HG03558 (cell line): Measurements from ENCODE around the gene CDC25B.

Experiments used
- ATAC-seq: cut with Tn5 transposase; IDR thresholded peaks from one replicate; pipeline ENCODE4 v1.9.1; 2021; ENCODE audit warnings: moderate number of reproducible peaks; ENCODE audit not compliant: unreplicated experiment; ENCODE audit errors: extremely low read depth

Gene CDC25B

DNA sequence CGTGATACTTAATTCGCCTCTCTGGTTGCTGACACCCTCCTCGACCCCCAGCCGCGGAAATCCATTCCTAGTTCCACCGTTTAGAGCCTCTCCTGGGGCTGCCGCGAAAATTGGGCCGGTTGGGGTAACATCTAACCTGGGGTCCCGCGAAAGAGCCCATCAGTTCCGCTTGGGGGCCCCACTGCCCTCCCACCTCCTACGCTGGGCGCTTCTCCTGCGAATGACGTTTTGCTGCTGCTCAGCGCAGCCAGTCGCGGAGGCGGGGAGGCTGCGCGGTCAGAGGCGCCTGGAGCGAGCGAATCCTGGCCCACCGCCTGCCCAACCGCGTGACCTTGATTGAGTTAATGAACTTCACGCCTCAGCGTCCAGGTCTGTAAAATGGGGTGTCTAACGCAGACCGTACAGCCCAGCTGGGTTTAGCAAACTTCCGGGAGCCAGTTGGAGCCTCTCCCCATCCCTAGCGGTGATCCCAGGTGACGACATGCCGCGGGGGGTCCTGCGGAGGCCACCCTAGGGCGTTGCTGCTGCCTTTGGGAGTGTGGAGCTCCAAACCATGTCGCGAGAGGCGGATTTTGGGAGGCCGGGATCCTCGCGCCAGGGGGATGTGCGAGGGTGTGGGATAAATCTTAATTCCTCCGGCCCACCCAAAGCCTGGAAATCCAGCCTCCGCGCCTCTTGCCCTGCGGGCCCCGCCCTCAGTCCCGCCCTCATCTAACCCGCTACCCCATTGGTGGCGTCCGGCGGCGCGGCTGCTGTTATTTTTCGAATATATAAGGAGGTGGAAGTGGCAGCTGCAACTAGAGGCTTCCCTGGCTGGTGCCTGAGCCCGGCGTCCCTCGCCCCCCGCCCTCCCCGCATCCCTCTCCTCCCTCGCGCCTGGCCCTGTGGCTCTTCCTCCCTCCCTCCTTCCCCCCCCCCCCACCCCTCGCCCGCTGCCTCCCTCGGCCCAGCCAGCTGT is at the start of gene CDC25B:
CDC25B (plus strand) TSS at position 800 of the 958 bp plus-strand sequence. CDS start 222 bp downstream, outside the sequence.
- ATAC-seq, result peak; percentile 37

DNA sequence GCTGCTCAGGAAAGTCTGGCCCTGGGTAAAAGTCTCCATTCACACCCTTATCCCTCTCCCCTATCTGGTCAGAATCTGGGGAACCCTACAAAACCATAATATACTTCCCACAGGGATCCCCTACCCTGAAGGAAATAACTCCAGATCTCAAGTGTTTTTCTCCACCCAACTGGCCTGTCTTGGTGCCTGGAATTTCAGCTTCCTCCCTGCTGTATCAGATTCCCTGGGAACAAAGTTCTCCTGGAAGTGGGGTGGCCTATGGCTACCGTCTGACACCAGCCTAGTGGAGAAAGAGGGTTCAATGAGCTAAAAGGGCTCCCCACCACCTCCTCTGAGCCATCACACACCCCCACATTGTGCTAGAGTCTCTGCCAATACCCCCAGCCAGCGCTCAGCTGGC is 48.6 kb upstream of the CDC25B start:
- ATAC-seq, result no peak

DNA sequence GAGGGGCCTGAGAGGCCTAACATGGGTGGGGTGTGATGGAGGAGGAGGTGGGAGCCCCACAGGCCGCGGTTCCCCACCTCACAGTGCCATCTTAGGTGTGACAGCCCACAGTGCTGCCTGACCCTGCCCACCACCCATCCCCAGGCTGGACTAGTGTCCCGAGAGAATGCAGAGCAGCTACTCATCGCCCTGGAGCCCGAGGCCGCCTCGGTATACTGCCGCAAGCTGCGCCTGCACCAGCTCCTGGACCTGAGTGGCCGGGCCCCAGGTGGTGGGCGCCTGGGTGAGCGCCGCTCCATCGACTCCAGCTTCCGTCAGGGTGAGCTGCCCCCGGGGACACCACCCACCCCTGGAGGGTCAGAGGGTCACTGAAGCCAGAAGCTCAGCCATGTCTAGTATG is 48.0 kb upstream of the CDC25B start:
- ATAC-seq, result no peak

DNA sequence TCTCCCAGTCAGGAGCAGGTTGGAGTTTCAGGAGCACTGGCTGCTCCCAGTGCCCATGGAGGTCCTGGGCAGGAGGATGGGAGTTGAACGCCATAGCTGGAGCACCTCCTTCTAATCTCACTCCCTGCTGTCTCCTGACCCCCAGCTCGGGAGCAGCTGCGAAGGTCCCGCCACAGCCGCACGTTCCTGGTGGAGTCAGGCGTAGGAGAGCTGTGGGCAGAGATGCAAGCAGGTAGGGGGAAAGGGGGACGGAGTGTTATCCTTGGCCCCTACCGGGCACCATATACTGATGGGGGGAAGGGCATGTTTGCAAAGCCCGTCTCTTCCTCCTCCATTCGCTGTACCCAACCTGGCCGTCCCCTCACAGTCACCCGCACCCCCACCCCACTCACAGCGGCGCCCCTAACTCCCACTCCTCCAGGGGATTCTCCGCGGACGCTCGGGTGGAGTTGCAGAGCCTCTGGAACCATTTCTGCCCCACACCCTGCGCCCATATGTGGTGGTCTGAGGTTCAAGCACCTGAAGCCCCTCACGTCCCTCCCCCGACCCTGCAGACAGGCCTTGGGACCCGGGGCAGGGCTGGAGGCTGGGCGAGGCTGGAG is 46.9 kb upstream of the CDC25B start:
- ATAC-seq, result no peak

DNA sequence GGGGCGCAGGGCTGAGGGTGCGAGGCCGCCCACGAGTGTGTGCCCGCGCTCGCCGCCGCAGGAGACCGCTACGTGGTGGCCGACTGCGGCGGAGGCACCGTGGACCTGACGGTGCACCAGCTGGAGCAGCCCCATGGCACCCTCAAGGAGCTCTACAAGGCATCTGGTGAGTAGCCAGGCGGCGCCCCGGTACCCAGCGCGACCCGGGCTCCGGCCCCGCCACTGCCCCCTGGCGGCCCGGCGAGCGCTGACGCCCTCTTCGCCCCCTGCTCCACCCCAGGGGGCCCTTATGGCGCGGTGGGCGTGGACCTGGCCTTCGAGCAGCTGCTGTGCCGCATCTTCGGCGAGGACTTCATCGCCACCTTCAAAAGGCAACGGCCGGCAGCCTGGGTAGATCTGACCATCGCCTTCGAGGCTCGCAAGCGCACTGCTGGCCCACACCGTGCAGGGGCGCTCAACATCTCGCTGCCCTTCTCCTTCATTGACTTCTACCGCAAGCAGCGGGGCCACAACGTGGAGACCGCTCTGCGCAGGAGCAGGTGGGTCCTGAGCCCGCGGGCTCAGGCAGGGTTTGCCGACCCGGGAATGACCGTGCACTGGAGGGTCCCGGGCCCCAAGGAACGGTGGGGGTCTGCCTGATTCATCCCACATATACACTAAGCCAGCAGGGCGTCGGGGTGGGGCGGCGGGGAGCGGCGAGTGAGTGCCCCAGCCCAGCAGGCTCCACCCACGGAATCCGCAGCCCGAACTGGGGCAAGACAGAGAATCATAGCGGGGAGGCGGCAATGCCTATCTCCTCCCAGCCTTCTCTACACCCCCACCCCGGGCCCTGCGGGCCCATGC is 46.2 kb upstream of the CDC25B start:
- no peak for ATAC-seq

DNA sequence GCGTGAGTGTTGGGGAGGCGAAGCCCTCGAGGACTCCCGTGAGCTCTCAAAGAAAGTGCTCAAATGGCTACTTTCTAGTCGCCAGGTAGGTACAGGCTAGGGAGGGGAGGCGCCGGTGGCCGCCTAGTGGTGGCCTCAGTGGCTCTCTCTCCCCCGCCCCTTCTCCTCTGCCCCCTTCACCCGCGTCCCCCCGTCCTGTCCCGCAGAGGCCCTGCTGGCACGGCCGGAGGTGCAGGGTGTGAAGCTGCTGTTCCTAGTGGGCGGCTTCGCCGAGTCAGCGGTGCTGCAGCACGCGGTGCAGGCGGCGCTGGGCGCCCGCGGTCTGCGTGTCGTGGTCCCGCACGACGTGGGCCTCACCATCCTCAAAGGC is 44.8 kb upstream of the CDC25B start:
- ATAC-seq, result no peak

DNA sequence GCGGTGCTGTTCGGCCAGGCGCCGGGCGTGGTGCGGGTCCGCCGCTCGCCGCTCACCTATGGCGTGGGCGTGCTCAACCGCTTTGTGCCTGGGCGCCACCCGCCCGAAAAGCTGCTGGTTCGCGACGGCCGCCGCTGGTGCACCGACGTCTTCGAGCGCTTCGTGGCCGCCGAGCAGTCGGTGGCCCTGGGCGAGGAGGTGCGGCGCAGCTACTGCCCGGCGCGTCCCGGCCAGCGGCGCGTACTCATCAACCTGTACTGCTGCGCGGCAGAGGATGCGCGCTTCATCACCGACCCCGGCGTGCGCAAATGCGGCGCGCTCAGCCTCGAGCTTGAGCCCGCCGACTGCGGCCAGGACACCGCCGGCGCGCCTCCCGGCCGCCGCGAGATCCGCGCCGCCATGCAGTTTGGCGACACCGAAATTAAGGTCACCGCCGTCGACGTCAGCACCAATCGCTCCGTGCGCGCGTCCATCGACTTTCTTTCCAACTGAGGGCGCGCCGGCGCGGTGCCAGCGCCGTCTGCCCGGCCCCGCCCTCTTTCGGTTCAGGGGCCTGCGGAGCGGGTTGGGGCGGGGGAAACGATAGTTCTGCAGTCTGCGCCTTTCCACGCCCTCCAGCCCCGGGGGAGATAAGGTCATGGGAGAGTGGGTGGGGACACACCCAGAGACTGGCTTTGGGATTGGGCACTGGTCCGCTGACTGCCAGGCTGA is 44.3 kb upstream of the CDC25B start:
- ATAC-seq, result no peak

DNA sequence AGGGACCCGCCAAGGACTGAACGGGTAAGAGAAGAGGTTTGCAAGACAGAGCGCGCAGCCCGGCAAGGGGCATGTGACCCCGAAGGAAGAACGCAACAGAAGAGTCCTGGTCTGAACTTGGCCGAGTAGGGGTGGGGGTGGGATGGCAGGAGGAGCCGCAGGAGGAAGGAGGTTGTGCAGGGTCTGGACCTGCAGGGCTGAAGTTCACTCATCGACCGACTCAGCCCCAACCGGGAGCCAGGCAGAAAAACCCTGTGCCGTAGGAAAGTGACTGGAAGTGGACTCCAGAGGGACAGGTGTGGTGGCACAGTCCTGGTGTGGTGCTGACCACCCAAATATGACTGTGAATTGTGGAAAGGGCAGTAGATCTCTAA is 43.7 kb upstream of the CDC25B start:
- no peak for ATAC-seq

DNA sequence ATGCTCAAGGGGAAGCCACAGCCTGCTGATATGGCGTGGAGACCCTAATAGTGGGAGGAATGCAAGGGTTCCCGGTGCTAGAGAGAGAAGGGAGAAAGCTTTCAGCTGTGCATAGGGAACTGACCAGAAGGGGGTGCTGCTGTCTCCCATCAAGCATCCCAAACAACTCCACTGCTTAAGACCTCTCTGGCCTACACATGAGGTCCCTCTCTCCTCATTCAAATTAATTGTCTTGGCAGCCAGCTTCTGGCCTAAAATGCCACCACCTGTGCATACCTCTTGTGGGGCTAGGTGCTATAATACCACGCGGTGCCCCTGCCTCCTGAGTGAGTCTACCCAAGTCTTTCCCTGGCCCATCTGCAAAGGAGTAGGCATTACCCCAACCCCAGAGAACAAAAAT is 43.0 kb upstream of the CDC25B start:
- ATAC-seq, result no peak

DNA sequence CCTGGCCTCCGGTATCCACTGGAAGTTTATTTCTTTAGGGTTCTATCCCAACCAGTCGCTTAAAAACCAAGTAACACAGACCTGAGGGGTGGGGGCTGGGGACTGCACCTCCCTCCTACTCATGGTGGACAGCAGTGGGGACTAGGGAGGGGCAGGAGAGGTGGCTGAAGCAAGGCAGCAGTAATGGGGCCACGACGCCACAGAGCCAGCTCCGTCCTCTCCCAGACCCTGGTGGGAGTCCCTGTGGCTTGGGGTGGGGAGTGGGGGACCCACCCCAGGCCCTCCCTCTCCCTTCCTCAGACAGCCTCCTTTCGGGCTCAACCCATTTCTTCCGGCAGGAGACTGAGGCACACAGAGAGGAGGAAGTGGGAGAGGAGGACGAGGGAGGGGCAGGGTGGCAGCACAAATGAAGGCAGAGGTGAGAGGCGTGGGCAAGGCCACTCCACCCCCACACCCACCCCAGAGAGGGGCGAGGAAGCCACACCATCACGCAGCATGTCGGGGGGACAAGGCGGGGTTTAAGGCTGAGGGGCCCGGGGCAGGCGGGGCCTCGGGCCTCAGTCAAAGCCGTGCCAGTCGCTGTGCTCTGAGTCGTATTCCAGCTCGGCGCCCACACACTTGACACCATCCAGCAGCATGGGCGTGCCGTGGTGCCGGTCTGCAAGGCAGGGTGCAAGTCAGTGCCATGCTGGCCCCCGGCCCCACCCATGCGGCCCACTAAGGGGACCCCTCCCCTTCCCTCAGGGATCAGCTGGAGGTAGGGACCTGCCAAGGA is 42.4 kb upstream of the CDC25B start:
- ATAC-seq, result no peak

DNA sequence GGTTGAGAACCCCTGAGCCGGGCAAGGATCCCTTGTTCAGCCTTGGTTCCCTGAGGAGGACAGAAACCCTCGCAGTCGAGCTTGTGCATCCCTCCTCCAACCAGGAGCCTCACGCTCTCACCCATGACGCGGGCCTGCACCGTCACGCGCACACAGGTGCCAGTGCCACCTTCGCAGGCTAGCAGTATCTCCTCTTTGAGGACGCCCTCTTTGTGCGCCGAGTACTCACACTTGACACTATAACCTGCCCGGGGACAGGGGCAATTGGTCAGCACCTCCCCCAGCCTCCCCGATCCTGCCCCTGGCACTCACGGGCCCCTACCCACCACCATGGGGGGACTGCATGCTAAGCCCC is 41.9 kb upstream of the CDC25B start:
- no peak for ATAC-seq

DNA sequence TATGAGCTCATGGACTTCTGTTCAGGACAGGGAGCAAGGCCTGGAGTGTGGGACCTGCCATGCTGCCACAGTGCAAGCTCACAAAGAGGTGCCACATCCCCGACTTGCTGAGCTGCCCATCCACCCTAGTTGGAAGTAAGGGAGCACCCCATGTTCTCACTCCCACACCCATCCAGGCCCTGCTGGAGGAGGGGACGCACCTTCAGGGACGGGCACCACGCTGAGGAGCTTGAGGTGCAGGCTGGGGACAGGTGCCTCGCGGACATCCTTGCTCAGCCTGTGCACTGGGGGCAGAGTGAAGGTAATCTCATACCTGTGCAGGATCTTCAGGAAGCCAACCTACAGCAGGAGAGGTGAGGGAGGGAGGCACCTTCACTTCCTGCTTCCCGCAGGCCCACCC is 40.8 kb upstream of the CDC25B start:
- ATAC-seq, result no peak

DNA sequence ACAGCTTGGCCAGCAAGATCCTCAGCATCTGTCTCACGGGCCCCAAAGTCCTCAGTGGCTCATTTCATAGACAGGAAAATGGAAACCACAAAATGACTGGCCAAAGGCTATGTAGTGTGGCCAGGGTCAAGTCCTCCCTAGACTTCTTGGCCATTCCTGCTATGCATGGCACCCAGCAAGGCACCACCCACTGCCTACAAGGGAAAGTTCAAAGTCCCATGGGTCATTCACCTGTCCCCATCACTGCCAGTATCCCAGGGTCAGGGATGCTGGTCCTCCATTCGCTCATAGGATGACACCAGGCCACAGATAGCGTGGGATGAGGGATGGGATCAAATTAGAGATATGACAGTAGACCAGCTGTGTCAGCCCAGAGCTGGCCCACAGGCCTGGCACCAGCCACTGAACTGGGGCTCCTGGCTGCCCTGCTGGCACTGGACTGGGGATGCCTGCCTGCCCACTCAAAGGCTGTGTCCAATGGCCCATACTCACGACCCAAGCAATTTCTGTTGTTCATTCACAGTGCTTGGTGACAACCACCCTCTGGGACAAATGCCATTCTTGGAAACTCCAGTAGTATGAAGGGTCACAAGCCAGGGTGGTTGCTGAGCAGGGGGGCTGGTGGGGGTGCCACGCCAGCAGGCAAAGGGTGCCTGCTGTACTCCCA is 40.2 kb upstream of the CDC25B start:
- ATAC-seq, result no peak

DNA sequence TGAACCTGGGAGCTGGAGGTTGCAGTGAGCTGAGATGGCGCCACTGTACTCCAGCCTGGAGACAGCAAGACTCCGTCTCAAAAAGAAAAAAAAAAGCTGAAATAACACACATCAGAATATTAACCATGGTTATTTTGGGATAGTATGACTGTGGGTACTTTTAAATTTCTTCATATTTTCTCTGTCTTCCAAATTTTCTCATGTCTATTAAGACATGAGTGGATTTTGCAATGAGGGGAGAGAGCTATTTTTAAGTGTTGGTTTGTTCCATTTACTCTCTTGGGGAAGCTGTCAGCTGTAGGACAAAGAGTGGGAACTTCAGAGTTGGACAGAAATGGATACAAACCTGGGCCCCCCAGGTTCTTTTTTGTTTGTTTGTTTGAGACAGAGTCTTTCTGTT is 38.8 kb upstream of the CDC25B start:
- no peak for ATAC-seq

DNA sequence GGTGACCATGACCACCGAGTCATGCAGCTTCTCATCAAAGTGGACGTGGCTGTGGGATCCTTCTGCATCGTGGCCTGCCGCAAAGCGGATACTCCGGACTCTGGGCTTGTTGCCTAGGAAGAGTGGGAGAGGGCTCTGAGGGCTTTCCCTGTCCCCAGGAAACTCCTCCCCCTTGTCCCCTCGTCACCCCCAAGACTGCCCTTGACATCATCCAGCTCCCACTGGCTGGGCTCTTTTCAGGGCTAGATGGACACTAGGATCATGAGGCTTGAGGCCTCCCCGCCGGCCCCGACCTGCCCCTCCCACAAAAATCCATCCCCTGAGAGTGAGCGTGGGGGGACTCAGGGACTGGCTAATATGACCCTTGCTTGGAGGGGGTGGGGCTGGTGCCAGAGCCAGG is 37.5 kb upstream of the CDC25B start:
- ATAC-seq, result no peak

DNA sequence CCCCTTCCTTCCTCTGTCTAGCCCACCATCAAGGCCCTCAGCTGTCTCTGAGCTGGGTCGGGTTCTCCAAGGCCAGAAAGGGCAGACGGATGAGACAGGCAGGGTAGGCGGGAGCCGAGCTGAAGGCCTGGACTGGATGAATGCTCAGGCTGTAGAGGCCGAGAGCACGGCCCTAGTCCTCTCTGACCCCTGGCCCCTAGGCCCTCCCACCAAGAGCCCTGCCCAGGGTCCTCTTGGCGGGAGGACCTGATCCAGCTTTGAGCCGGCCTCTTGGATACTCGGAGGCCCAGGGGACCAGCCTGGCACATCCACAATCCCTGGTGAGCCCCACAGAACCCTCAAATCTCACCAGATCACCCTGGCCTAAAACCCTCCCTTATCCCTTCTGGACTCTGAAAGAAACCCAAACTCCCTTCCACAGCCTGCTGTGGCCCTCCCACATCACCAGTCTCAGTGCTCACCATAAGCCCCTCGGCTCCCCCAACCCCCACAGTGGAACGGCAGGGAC is 36.7 kb upstream of the CDC25B start:
- ATAC-seq, result no peak

DNA sequence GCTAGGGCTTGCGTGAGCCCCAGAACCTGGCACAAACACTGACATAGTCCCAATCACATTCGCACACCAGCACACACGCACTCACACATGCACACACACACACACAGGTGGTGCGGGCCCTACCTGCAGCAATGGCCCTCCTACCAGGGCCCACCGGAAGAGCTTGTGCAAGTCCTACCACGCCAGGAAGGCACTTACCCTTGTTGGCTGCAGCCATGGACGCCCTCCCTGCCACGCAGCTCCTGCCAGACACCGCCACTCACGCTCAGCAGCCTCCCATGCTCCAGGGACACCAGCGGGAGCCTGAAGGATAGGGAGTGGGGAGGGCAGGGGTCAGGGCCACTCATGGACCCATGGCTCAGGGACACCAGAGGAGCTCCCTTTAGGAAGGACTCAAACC is 36.2 kb upstream of the CDC25B start:
- ATAC-seq, result no peak

DNA sequence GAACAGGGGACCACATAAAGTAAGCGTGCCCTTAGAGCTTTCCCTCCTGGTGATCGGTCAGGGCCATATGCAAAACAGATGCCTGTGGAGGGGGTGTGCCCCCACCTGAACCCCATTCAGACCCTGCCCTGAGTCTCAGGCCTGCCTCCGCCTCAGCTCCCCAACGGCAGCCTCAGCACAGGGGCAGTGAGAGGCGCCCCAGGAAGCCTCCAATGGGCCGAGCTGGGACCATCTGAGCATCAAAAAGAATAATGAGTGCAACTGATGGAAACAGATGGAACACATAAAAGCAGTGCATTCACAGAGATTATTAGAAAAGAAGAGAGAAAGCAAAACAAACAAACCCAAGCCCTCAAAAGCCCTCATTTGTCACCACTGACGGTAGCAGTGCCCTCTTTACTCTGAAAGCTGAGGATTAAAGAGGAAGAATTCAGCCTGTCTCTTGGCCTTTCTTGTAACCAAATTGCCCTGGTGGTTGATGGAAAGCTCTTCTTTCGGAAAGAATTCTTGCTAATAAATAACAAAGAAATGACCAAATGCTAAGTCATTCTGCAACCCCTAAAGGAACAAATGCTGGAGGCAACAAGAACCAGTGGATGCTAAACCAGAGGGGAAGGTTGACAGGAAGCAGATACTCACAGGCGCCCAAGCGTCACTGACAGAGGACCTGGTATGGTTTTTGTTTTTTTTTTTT is 35.3 kb upstream of the CDC25B start:
- ATAC-seq, result no peak
